Calu3 (cell line): Measurements from ENCODE around the gene GDI2. TPM values are rescaled to one million over a fixed set of nuclear protein-coding genes. Genes with fewer than 3 reads are reported as not detected.

ENCODE experiments used
- BruUV-seq: library from RNA; stranded (reverse); fragments of 400-500 nt; replicated peaks from 2 replicates; lab custom pipeline; 2021; lab: Mats Ljungman, UMichigan
- CTCF ChIA-PET: fragments of 300-600 bp; sonication (Branson Sonifier 250); formaldehyde crosslinking; loops from one replicate; lab custom pipeline; 2022; ENCODE audit warnings: antibody characterized with exemption; lab: Charles Lee
- DNase-seq: peaks from one replicate; pipeline ENCODE4 v3.0.0; 2022
- H3K27ac Mint-ChIP-seq: one replicate; pipeline ENCODE4 v1.8.0; 2022; ENCODE audit warnings: mixed read lengths; ENCODE audit not compliant: unreplicated experiment
- H3K27me3 Mint-ChIP-seq: one replicate; pipeline ENCODE4 v1.8.0; 2022; ENCODE audit warnings: mixed read lengths; ENCODE audit not compliant: unreplicated experiment
- H3K36me3 Mint-ChIP-seq: one replicate; pipeline ENCODE4 v1.8.0; 2022; ENCODE audit warnings: mild to moderate bottlenecking, moderate library complexity, mixed read lengths; ENCODE audit not compliant: insufficient read depth, unreplicated experiment
- H3K4me1 Mint-ChIP-seq: one replicate; pipeline ENCODE4 v1.8.0; 2022; ENCODE audit warnings: mild to moderate bottlenecking, low read depth, mixed read lengths; ENCODE audit not compliant: unreplicated experiment
- H3K4me3 Mint-ChIP-seq: one replicate; pipeline ENCODE4 v1.8.0; 2022; ENCODE audit warnings: mild to moderate bottlenecking, low read depth, moderate library complexity, mixed read lengths; ENCODE audit not compliant: unreplicated experiment
- H3K9me3 Mint-ChIP-seq: one replicate; pipeline ENCODE4 v1.8.0; 2022; ENCODE audit warnings: low read depth, mixed read lengths; ENCODE audit not compliant: unreplicated experiment
- CTCF ChIP-seq: fragments of 200-600 bp; IDR thresholded peaks from one replicate; pipeline ENCODE4 v1.8.0; 2022; ENCODE audit warnings: antibody characterized with exemption; ENCODE audit not compliant: unreplicated experiment
- intact Hi-C: fragments of 100-400 bp; cut with micrococcal nuclease; formaldehyde crosslinking; loops from one replicate; pipeline ENCODE4 v1.10.0; 2022; ENCODE audit not compliant: unreplicated experiment
- total RNA-seq: library from RNA; stranded (reverse); gene quantifications from 2 replicates; pipeline ENCODE4 v1.2.3, GENCODE V29; 2022

GDI2 gene
- total RNA-seq, 1 experiment from 2014 or later: 215 TPM

DNA sequence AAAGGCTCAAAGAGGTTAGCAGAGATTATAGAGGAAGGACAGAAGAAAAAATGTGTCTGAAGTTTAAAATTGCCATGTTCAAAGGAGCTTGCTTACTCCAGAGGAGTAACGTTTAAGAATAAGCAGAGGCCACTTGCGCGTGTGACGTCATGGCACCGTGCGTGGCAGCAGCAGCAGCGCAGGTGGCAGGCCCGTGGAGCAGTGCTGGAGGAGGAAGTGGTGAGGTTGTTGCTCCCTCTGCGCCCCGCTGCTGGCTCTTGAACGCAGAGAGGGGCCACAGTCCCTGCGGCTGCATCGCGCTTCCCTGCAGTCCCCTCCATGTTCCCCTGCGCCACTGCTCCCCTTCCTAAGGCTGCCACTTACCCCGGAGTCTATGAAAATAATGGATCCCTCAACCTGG, 37.5 kb downstream of the GDI2 start:
- CTCF ChIA-PET: no interaction called here
- peaks cover 28% of the 10 kb centered on the region for H3K36me3 Mint-ChIP-seq
- no peak for TF ChIP-seq CTCF
- no peak overlapping the region for H3K4me3 Mint-ChIP-seq
- DNase-seq: no peak
- H3K27me3 Mint-ChIP-seq: no peaks in the 10 kb centered on the region
- intact Hi-C loops: no loop called here
- BruUV-seq: no TSS peak
- peaks cover 8% of the 10 kb centered on the region for H3K4me1 Mint-ChIP-seq
- H3K27ac Mint-ChIP-seq: no peak overlapping the region
- H3K9me3 Mint-ChIP-seq: no peaks in the 10 kb centered on the region

GRCh38 chr10:5774987-5775620, 38.1 kb downstream of the GDI2 start:
- Mint-ChIP-seq H3K9me3 (no peaks in the 10 kb centered on the region), H3K4me1 (peaks cover 8% of the 10 kb centered on the region), H3K27me3 (no peaks in the 10 kb centered on the region), H3K27ac (no peak overlapping the region), H3K4me3 (no peak overlapping the region), H3K36me3 (peaks cover 27% of the 10 kb centered on the region)
- TF ChIP-seq CTCF: no peak
- no peak for DNase-seq
- CTCF ChIA-PET: interaction anchor here (0.6 kb wide), 1 partner anchor 71 kb away, joined by 3 read pairs; no protein-coding TSS in a partner anchor
- BruUV-seq: no TSS peak
- intact Hi-C loops: no loop called here

GRCh38 chr10:5766189-5766588, 47.0 kb downstream of the GDI2 start:
- H3K4me3 Mint-ChIP-seq: no peak overlapping the region
- peaks cover 67% of the 10 kb centered on the region for H3K36me3 Mint-ChIP-seq
- no peaks in the 10 kb centered on the region for H3K9me3 Mint-ChIP-seq
- intact Hi-C loops: no loop called here
- BruUV-seq: no TSS peak
- TF ChIP-seq CTCF: no peak
- DNase-seq: no peak
- H3K27me3 Mint-ChIP-seq: no peaks in the 10 kb centered on the region
- H3K27ac Mint-ChIP-seq: no peak overlapping the region
- CTCF ChIA-PET: no interaction called here
- no peaks in the 10 kb centered on the region for H3K4me1 Mint-ChIP-seq

GRCh38 chr10:5765617-5766016, 47.6 kb downstream of the GDI2 start:
- H3K4me1 Mint-ChIP-seq: no peaks in the 10 kb centered on the region
- TF ChIP-seq CTCF: no peak
- H3K27ac Mint-ChIP-seq: no peak overlapping the region
- DNase-seq: no peak
- CTCF ChIA-PET: no interaction called here
- intact Hi-C loops: no loop called here
- H3K36me3 Mint-ChIP-seq: peaks cover 72% of the 10 kb centered on the region
- BruUV-seq: no TSS peak
- H3K27me3 Mint-ChIP-seq: no peaks in the 10 kb centered on the region
- no peak overlapping the region for H3K4me3 Mint-ChIP-seq
- H3K9me3 Mint-ChIP-seq: no peaks in the 10 kb centered on the region
